Trophoblast cell (in vitro differentiated cells and primary cell): Measurements from ENCODE around the gene HMX1.

Experiments
- DNase-seq, 2 donors: peaks; one replicate each; pipeline ENCODE4 v3.0.0-alpha.2; 2016
- H2AFZ ChIP-seq: 2 replicates; pipeline ENCODE4 v1.6.1; 2013; ENCODE audit warnings: low read length, moderate library complexity, mild to moderate bottlenecking; ENCODE audit not compliant: insufficient read depth, poor library complexity
- H2AK5ac ChIP-seq: 2 replicates; pipeline ENCODE4 v1.6.1; 2013; ENCODE audit warnings: mild to moderate bottlenecking, low read length
- H2BK120ac ChIP-seq: 2 replicates; pipeline ENCODE4 v1.6.1; 2013; ENCODE audit warnings: low read length, mild to moderate bottlenecking, moderate library complexity; ENCODE audit not compliant: insufficient read depth, poor library complexity
- H2BK12ac ChIP-seq: 2 replicates; pipeline ENCODE4 v1.6.1; 2013; ENCODE audit warnings: mild to moderate bottlenecking, low read length, moderate library complexity
- H2BK5ac ChIP-seq: 2 replicates; pipeline ENCODE4 v1.6.1; 2013; ENCODE audit warnings: low read length, low read depth, moderate library complexity, mild to moderate bottlenecking; ENCODE audit not compliant: poor library complexity
- H3K14ac ChIP-seq: 2 replicates; pipeline ENCODE4 v1.6.1; 2013; ENCODE audit warnings: mild to moderate bottlenecking, low read length
- H3K18ac ChIP-seq: 2 replicates; pipeline ENCODE4 v1.6.1; 2013; ENCODE audit warnings: mild to moderate bottlenecking, low read length
- H3K23ac ChIP-seq: 2 replicates; pipeline ENCODE4 v1.6.1; 2013; ENCODE audit warnings: low read length
- H3K27ac ChIP-seq: 2 replicates; pipeline ENCODE4 v1.5.1; 2013; ENCODE audit warnings: low read depth, mild to moderate bottlenecking, inconsistent platforms, low read length, moderate library complexity
- H3K27me3 ChIP-seq: 2 replicates; pipeline ENCODE4 v1.6.1; 2013; ENCODE audit warnings: inconsistent platforms, mild to moderate bottlenecking, low read length, moderate library complexity; ENCODE audit not compliant: insufficient read depth
- H3K36me3 ChIP-seq, 2 experiments: 1 replicate in 1 of 2; 2 replicates in 1 of 2; pipeline ENCODE4 v1.6.1; 2013; ENCODE audit warnings: low read length in 2 of 2, mild to moderate bottlenecking in 2 of 2, moderate library complexity in 1 of 2; ENCODE audit not compliant: insufficient read depth in 2 of 2, control insufficient read depth in 1 of 2
- H3K4ac ChIP-seq: 2 replicates; pipeline ENCODE4 v1.6.1; 2013; ENCODE audit warnings: low read depth, mild to moderate bottlenecking, low read length, moderate library complexity
- H3K4me1 ChIP-seq, 2 experiments: 1 replicate in 1 of 2; 2 replicates in 1 of 2; pipeline ENCODE4 v1.6.1; 2013; ENCODE audit warnings: low read length in 2 of 2, mild to moderate bottlenecking in 2 of 2, moderate library complexity in 1 of 2; ENCODE audit not compliant: insufficient read depth in 2 of 2, control insufficient read depth in 1 of 2
- H3K4me2 ChIP-seq: 2 replicates; pipeline ENCODE4 v1.6.1; 2013; ENCODE audit warnings: inconsistent platforms, mild to moderate bottlenecking, low read length, moderate library complexity
- H3K4me3 ChIP-seq: 2 replicates; pipeline ENCODE4 v1.5.1; 2013; ENCODE audit warnings: mild to moderate bottlenecking, low read depth, low read length, inconsistent platforms
- H3K79me1 ChIP-seq: one replicate; pipeline ENCODE4 v1.6.1; 2013; ENCODE audit warnings: low read length
- H3K79me2 ChIP-seq: 2 replicates; pipeline ENCODE4 v1.6.1; 2013; ENCODE audit warnings: low read length, mild to moderate bottlenecking; ENCODE audit not compliant: control insufficient read depth, insufficient read depth, poor library complexity
- H3K9ac ChIP-seq: 2 replicates; pipeline ENCODE4 v1.6.1; 2013; ENCODE audit warnings: mild to moderate bottlenecking, low read length
- H3K9me3 ChIP-seq: 2 replicates; pipeline ENCODE4 v1.6.1; 2013; ENCODE audit warnings: low read depth, mild to moderate bottlenecking, control low read depth, inconsistent platforms, low read length; ENCODE audit not compliant: insufficient read depth
- H4K12ac ChIP-seq: 2 replicates; pipeline ENCODE4 v1.6.1; 2013; ENCODE audit warnings: low read depth, mild to moderate bottlenecking, low read length, moderate library complexity
- H4K8ac ChIP-seq: 2 replicates; pipeline ENCODE4 v1.6.1; 2013; ENCODE audit warnings: low read depth, mild to moderate bottlenecking, low read length, moderate library complexity
- H4K91ac ChIP-seq: one replicate; pipeline ENCODE4 v1.6.1; 2013; ENCODE audit warnings: low read depth, mild to moderate bottlenecking, low read length, moderate library complexity
- WGBS: extraction: QIAGEN DNeasy Blood & Tissue Kit; methylation state at CpG from one replicate; pipeline ENCODE4 v1.1.7; 2013; ENCODE audit warnings: missing lambda C conversion rate; ENCODE audit not compliant: insufficient read length, insufficient coverage; ENCODE audit errors: extremely low coverage; 5-methylcytosine and 5-hydroxymethylcytosine counted together

HMX1 gene

DNA sequence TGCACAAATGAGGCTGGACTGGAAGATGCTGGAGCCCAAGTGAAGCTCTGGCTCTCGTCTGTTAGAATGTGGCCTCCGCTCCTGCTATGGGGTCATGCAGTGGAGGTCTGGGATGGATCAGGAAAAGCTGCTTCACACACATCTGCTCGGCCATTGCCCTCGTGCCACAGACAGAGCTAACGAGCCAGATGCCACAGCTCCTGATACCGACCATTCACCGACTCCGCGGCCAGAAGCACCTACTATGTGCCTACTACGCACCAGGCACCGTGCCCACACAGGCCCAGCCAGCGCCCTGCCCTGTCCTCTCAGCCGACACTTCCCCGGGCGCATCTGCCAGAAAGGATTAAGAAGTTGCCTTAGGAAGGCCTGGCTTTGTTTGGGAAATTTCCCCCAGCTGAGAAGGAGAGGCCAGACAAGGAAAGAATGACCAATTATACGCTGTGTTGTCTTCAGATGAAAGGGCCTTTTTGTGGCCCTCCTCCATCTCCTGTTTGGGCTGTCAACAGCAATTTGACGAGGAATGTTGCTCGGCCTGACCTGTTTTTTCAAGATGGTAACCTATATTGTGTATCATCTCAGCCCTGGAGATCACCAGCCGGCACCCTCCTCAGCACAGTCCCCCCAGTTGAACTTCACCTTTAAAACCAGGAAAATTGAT, 34.3 kb downstream of the HMX1 start:
- Histone ChIP-seq H4K91ac (peak overlapping the region; percentile 53), H3K14ac (peak overlapping the region; percentile 52), H3K23ac (no peak overlapping the region), H3K79me2 (no peaks in the 10 kb centered on the region), H3K4me3 (no peak overlapping the region), H2AK5ac (no peak overlapping the region), H3K4me1 (peaks cover 9 to 13% of the 10 kb centered on the region in 2 experiments), H3K9me3 (peaks cover 2% of the 10 kb centered on the region), H2BK5ac (no peak overlapping the region), H3K27ac (peak overlapping the region; percentile 26), H3K27me3 (no peaks in the 10 kb centered on the region), H2AFZ (no peak overlapping the region), H3K4ac (peak overlapping the region; percentile 13), H3K9ac (no peak overlapping the region), H3K4me2 (peak overlapping the region; percentile 13), H2BK12ac (peak overlapping the region; percentile 61), H3K18ac (no peak overlapping the region), H4K8ac (peak overlapping the region; percentile 21), H3K36me3 (no peaks in the 10 kb centered on the region), H2BK120ac (no peak overlapping the region), H4K12ac (peak overlapping the region; percentile 23), H3K79me1 (peaks cover 5% of the 10 kb centered on the region)
- no CpG with 5 or more reads among the region's 19 CpGs for WGBS
- DNase-seq: no peak

GRCh38 chr4:8836664-8837171, 34.9 kb downstream of the HMX1 start:
- Histone ChIP-seq H3K23ac (no peak overlapping the region), H3K79me1 (peaks cover 5% of the 10 kb centered on the region), H3K79me2 (no peaks in the 10 kb centered on the region), H2BK12ac (peak overlapping the region; percentile 6), H4K8ac (peak overlapping the region; percentile 21), H3K9me3 (no peaks in the 10 kb centered on the region), H3K4me2 (no peak overlapping the region), H3K27me3 (no peaks in the 10 kb centered on the region), H4K91ac (peak overlapping the region; percentile 9), H2AFZ (no peak overlapping the region), H4K12ac (no peak overlapping the region), H3K18ac (no peak overlapping the region), H3K4me3 (no peak overlapping the region), H2AK5ac (no peak overlapping the region), H3K4ac (no peak overlapping the region), H2BK120ac (no peak overlapping the region), H3K27ac (peak overlapping the region; percentile 26), H3K14ac (peak overlapping the region; percentile 21), H3K4me1 (peaks cover 9 to 13% of the 10 kb centered on the region in 2 experiments), H3K9ac (no peak overlapping the region), H3K36me3 (no peaks in the 10 kb centered on the region), H2BK5ac (peak overlapping the region; percentile 2)
- no peak for DNase-seq
- WGBS: no CpG with 5 or more reads among the region's 18 CpGs

- Histone ChIP-seq H4K91ac (no peak overlapping the region), H3K23ac (no peak overlapping the region), H2BK120ac (no peak overlapping the region), H3K4me3 (no peak overlapping the region), H2AFZ (no peak overlapping the region), H3K79me2 (no peaks in the 10 kb centered on the region), H3K4me1 (peaks cover 9 to 13% of the 10 kb centered on the region in 2 experiments), H3K9ac (no peak overlapping the region), H4K8ac (no peak overlapping the region), H3K9me3 (no peaks in the 10 kb centered on the region), H3K36me3 (no peaks in the 10 kb centered on the region), H3K27ac (no peak overlapping the region), H4K12ac (no peak overlapping the region), H3K4me2 (no peak overlapping the region), H3K4ac (no peak overlapping the region), H3K18ac (no peak overlapping the region), H2BK12ac (no peak overlapping the region), H3K14ac (no peak overlapping the region), H2BK5ac (no peak overlapping the region), H3K79me1 (peaks cover 5% of the 10 kb centered on the region), H3K27me3 (no peaks in the 10 kb centered on the region), H2AK5ac (no peak overlapping the region)
- no CpG with 5 or more reads among the region's 15 CpGs for WGBS
- DNase-seq: no peak
Observed at GRCh38 chr4:8835521-8836365, 35.9 kb downstream of the HMX1 start.

- no peaks in the 10 kb centered on the region for H3K9me3 ChIP-seq
- H3K4me3 ChIP-seq: no peak overlapping the region
- H4K8ac ChIP-seq: no peak overlapping the region
- H3K9ac ChIP-seq: no peak overlapping the region
- no peak overlapping the region for H3K14ac ChIP-seq
- H4K12ac ChIP-seq: no peak overlapping the region
- no peak overlapping the region for H3K4me2 ChIP-seq
- H2AFZ ChIP-seq: no peak overlapping the region
- no peak overlapping the region for H3K23ac ChIP-seq
- H3K79me1 ChIP-seq: peaks cover 5% of the 10 kb centered on the region
- no peak for DNase-seq
- no peaks in the 10 kb centered on the region for H3K27me3 ChIP-seq
- no CpG with 5 or more reads among the region's 11 CpGs for WGBS
- no peaks in the 10 kb centered on the region for H3K36me3 ChIP-seq
- H2BK120ac ChIP-seq: no peak overlapping the region
- H2BK12ac ChIP-seq: no peak overlapping the region
- H2AK5ac ChIP-seq: no peak overlapping the region
- H2BK5ac ChIP-seq: no peak overlapping the region
- no peak overlapping the region for H4K91ac ChIP-seq
- no peak overlapping the region for H3K27ac ChIP-seq
- no peak overlapping the region for H3K4ac ChIP-seq
- peaks cover 9 to 13% of the 10 kb centered on the region in 2 experiments for H3K4me1 ChIP-seq
- no peaks in the 10 kb centered on the region for H3K79me2 ChIP-seq
- H3K18ac ChIP-seq: no peak overlapping the region
Observed at GRCh38 chr4:8834681-8835220, 36.9 kb downstream of the HMX1 start.
